Ishikawa (cell line): ENCODE measurements around the gene SBF2.

Source experiments
- CEBPB ChIP-seq: IDR thresholded peaks from 2 replicates; pipeline ENCODE4 v1.6.1; 2012
- CREB1 ChIP-seq: IDR thresholded peaks from 2 replicates; pipeline ENCODE4 v1.6.1; 2012; ENCODE audit warnings: low read depth
- EGR1 ChIP-seq: IDR thresholded peaks from 2 replicates; pipeline ENCODE4 v1.6.1; 2012
- EP300 ChIP-seq: IDR thresholded peaks from 2 replicates; pipeline ENCODE4 v1.6.1; 2012; ENCODE audit warnings: borderline replicate concordance
- FOXM1 ChIP-seq: IDR thresholded peaks from 2 replicates; pipeline ENCODE4 v1.6.1; 2012; ENCODE audit warnings: low read depth, borderline replicate concordance
- NFIC ChIP-seq: IDR thresholded peaks from 2 replicates; pipeline ENCODE4 v1.6.1; 2012
- TCF12 ChIP-seq: IDR thresholded peaks from 2 replicates; pipeline ENCODE4 v1.6.1; 2012; ENCODE audit warnings: low read depth
- TEAD4 ChIP-seq: IDR thresholded peaks from 2 replicates; pipeline ENCODE4 v1.6.1; 2012
- TF ChIP-seq, protein P1 (sequence below): IDR thresholded peaks from 2 replicates; pipeline ENCODE4 v1.6.1; 2012
- TF ChIP-seq, protein P2 (sequence below): IDR thresholded peaks from 2 replicates; pipeline ENCODE4 v1.6.1; 2012; ENCODE audit warnings: low read depth, mild to moderate bottlenecking
- TF ChIP-seq, protein P3 (sequence below): IDR thresholded peaks from 2 replicates; pipeline ENCODE4 v1.6.1; 2012

DNA sequence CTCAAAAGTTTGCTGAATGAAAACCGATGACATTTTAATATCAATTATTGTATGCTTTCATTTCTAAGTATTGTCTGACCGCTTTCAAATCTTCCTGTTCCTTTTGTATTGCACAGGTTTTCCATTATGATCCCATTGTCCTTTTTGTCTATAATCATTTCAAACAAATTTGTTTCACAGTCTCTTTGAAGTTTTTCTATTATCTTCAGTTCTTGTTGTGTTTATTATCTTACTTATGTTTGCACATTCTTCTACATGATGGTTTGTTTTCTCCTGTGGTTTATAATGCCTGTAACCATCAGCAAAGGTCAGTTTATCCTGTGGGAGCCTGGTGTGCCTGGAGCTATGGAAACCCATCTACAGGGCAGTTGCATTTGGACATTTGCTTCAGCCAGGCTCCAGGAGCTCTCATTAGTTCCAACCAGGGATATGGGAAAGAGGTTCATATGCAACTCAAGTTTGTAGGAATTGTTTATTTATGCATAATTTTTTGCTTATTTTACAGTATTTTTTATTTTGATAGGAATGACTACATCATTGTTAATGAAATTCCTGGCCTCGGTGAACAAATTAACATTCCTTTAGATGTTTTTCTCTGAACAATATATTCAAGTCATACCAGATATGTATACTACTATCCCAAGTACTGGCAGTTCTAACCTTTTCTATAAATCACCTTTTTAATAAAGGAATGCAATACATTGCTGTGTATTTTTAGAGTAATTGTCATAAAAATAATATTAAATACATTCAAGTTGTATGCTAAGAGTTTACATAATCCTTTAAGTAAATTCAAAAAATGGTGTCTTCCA, 179.2 kb downstream of the SBF2 start:
- no peak for TF ChIP-seq TCF12
- TF ChIP-seq EP300, result no peak
- no peak for TF ChIP-seq TEAD4
- TF ChIP-seq, protein P1, sequence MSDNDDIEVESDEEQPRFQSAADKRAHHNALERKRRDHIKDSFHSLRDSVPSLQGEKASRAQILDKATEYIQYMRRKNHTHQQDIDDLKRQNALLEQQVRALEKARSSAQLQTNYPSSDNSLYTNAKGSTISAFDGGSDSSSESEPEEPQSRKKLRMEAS, result no peak
- TF ChIP-seq, protein P2, sequence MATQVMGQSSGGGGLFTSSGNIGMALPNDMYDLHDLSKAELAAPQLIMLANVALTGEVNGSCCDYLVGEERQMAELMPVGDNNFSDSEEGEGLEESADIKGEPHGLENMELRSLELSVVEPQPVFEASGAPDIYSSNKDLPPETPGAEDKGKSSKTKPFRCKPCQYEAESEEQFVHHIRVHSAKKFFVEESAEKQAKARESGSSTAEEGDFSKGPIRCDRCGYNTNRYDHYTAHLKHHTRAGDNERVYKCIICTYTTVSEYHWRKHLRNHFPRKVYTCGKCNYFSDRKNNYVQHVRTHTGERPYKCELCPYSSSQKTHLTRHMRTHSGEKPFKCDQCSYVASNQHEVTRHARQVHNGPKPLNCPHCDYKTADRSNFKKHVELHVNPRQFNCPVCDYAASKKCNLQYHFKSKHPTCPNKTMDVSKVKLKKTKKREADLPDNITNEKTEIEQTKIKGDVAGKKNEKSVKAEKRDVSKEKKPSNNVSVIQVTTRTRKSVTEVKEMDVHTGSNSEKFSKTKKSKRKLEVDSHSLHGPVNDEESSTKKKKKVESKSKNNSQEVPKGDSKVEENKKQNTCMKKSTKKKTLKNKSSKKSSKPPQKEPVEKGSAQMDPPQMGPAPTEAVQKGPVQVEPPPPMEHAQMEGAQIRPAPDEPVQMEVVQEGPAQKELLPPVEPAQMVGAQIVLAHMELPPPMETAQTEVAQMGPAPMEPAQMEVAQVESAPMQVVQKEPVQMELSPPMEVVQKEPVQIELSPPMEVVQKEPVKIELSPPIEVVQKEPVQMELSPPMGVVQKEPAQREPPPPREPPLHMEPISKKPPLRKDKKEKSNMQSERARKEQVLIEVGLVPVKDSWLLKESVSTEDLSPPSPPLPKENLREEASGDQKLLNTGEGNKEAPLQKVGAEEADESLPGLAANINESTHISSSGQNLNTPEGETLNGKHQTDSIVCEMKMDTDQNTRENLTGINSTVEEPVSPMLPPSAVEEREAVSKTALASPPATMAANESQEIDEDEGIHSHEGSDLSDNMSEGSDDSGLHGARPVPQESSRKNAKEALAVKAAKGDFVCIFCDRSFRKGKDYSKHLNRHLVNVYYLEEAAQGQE, result no peak
- no peak for TF ChIP-seq CEBPB
- no peak for TF ChIP-seq CREB1
- TF ChIP-seq NFIC, result no peak
- TF ChIP-seq FOXM1, result no peak
- no peak for TF ChIP-seq EGR1
- TF ChIP-seq, protein P3, sequence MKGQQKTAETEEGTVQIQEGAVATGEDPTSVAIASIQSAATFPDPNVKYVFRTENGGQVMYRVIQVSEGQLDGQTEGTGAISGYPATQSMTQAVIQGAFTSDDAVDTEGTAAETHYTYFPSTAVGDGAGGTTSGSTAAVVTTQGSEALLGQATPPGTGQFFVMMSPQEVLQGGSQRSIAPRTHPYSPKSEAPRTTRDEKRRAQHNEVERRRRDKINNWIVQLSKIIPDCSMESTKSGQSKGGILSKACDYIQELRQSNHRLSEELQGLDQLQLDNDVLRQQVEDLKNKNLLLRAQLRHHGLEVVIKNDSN, result no peak
